ENCODE measurements around the gene SMIM20.

- TF ChIP-seq CTCF (conservative IDR thresholded peaks at IDR 0.05 in 1 of 2, IDR thresholded peaks at IDR 0.05 in 1 of 2; ENCODE audit: extremely low read depth in 1 of 2, insufficient read depth in 1 of 2, low read depth in 1 of 2, low read length in 2 of 2), result no peak
- TF ChIP-seq EZH2 (IDR thresholded peaks at IDR 0.05; ENCODE audit: borderline replicate concordance, low read length), result no peak
These were observed 9.3 kb upstream of the SMIM20 start for GRCh38 chr4:25904748-25905082.
